A549 (cell line): ENCODE measurements around the gene C5orf63. TPM values are rescaled to one million over a fixed set of nuclear protein-coding genes. Genes with fewer than 3 reads are reported as not detected.

Experiments
- ATAC-seq, 2 experiments: fragments of 200-7000 bp in 1 of 2; fragments of >200 bp in 1 of 2; cut with Nextera tagmentation in 1 of 2; cut with Tn5 transposase in 1 of 2; 3 replicates each; pipeline versions ENCODE4 v1.8.0 to v1.9.1; 2018 to 2020; ENCODE audit warnings: mild to moderate bottlenecking in 1 of 2, moderate library complexity in 1 of 2
- CTCF ChIA-PET: fragments of 300-600 bp; sonication (Branson Sonifier 250); formaldehyde crosslinking; extraction: SDS; loops from one replicate; lab custom pipeline; 2021; ENCODE audit warnings: antibody characterized with exemption, inconsistent platforms; lab: Yijun Ruan, JAX
- POLR2A ChIA-PET: fragments of 350-600 bp; formaldehyde crosslinking; extraction: SDS; loops from one replicate; lab custom pipeline; 2021; ENCODE audit warnings: antibody characterized with exemption, inconsistent platforms; lab: Yijun Ruan, JAX
- DNase-seq, 2 experiments: peaks; one replicate each; pipeline versions ENCODE4 v3.0.0 to v3.0.0-alpha.2; 2011 to 2016; ENCODE audit warnings: low read depth in 1 of 2, low spot score in 1 of 2
- FAIRE-seq: peaks from 2 replicates; lab custom pipeline; 2011; peaks lifted over from hg19 to GRCh38; lab: Jason Lieb, UNC
- H3K27ac ChIP-seq, 2 experiments: fragments of >200 bp; sonication (Bioruptor Twin); formaldehyde crosslinking; 3 replicates each; pipeline ENCODE4 v1.5.1; 2016 to 2017
- H3K4me1 ChIP-seq: fragments of >200 bp; sonication (Bioruptor Twin); formaldehyde crosslinking; 3 replicates; pipeline ENCODE4 v1.6.1; 2016
- H3K4me2 ChIP-seq: fragments of >200 bp; sonication (Bioruptor Twin); formaldehyde crosslinking; 3 replicates; pipeline ENCODE4 v1.6.1; 2016
- H3K4me3 ChIP-seq: fragments of >200 bp; sonication (Bioruptor Twin); formaldehyde crosslinking; 3 replicates; pipeline ENCODE4 v1.5.1; 2016
- H3K9me3 ChIP-seq: fragments of >200 bp; sonication (Bioruptor Twin); formaldehyde crosslinking; 3 replicates; pipeline ENCODE4 v1.6.1; 2016
- BHLHE40 ChIP-seq: IDR thresholded peaks from 2 replicates; pipeline ENCODE4 v1.6.1; 2012; ENCODE audit warnings: low read depth, low read length, inconsistent platforms
- EHF ChIP-seq: fragments of 250-450 bp; sonication (Bioruptor Pico); IDR thresholded peaks from 2 replicates; pipeline ENCODE4 v1.5.0; 2020; ENCODE audit warnings: mild to moderate bottlenecking
- EHMT2 ChIP-seq: fragments of 200-600 bp; sonication (generic); IDR thresholded peaks from 2 replicates; pipeline ENCODE4 v1.6.1; 2016; ENCODE audit warnings: antibody characterized with exemption, low read depth, mild to moderate bottlenecking, moderate library complexity
- FOSB ChIP-seq: fragments of 250-450 bp; sonication (Bioruptor Pico); IDR thresholded peaks from 2 replicates; pipeline ENCODE4 v1.5.0; 2020; ENCODE audit warnings: mild to moderate bottlenecking, moderate library complexity
- GATA3 ChIP-seq: IDR thresholded peaks from 2 replicates; pipeline ENCODE4 v1.6.1; 2012; ENCODE audit warnings: borderline replicate concordance
- HOXA7 ChIP-seq: fragments of 250-450 bp; sonication (Bioruptor Pico); IDR thresholded peaks from 2 replicates; pipeline ENCODE4 v1.5.0; 2020; ENCODE audit warnings: mild to moderate bottlenecking, moderate library complexity
- MAFK ChIP-seq: fragments of 450-650 bp; IDR thresholded peaks from 2 replicates; pipeline ENCODE4 v1.6.1; 2014; ENCODE audit not compliant: partially characterized antibody
- MAZ ChIP-seq: fragments of 150-350 bp; IDR thresholded peaks from 2 replicates; pipeline ENCODE4 v1.6.1; 2014; ENCODE audit warnings: antibody characterized with exemption, low read depth, low read length, borderline replicate concordance
- MYC ChIP-seq: IDR thresholded peaks from 2 replicates; pipeline ENCODE4 v1.6.1; 2012; ENCODE audit warnings: mild to moderate bottlenecking, inconsistent platforms, low read length, improper control_type of control experiment, borderline replicate concordance
- NFE2L2 ChIP-seq: fragments of 150-350 bp; conservative IDR thresholded peaks from 2 replicates; pipeline ENCODE4 v1.6.1; 2014; ENCODE audit warnings: low read length
- NPAS2 ChIP-seq: fragments of 250-450 bp; sonication (Bioruptor Pico); IDR thresholded peaks from 2 replicates; pipeline ENCODE4 v1.8.0; 2022; ENCODE audit warnings: mild to moderate bottlenecking, moderate library complexity, borderline replicate concordance
- PHF8 ChIP-seq: fragments of 200-600 bp; sonication (generic); IDR thresholded peaks from 2 replicates; pipeline ENCODE4 v1.6.1; 2016; ENCODE audit warnings: low read depth, mild to moderate bottlenecking, antibody characterized with exemption, moderate library complexity, borderline replicate concordance
- POLR2A ChIP-seq: IDR thresholded peaks from 2 replicates; pipeline ENCODE4 v1.6.1; 2012; ENCODE audit warnings: mild to moderate bottlenecking, low read length
- RAD21 ChIP-seq, 2 experiments: fragments of >200 bp in 1 of 2; sonication (Bioruptor Twin) in 1 of 2; formaldehyde crosslinking in 1 of 2; IDR thresholded peaks in 1 of 2; conservative IDR thresholded peaks in 1 of 2; 2 replicates in 1 of 2; 3 replicates in 1 of 2; pipeline ENCODE4 v1.6.1; 2012 to 2018; ENCODE audit warnings: inconsistent platforms in 1 of 2
- RARB ChIP-seq: fragments of 250-450 bp; sonication (Bioruptor Pico); IDR thresholded peaks from 2 replicates; pipeline ENCODE4 v1.8.0; 2021; ENCODE audit warnings: mild to moderate bottlenecking, moderate library complexity
- RFX5 ChIP-seq: fragments of 450-650 bp; IDR thresholded peaks from 2 replicates; pipeline ENCODE4 v1.7.1; 2014; ENCODE audit warnings: antibody characterized with exemption, mild to moderate bottlenecking, moderate library complexity
- RNF2 ChIP-seq: fragments of 200-600 bp; sonication (generic); IDR thresholded peaks from 2 replicates; pipeline ENCODE4 v1.6.1; 2016; ENCODE audit warnings: low read depth, mild to moderate bottlenecking, antibody characterized with exemption, moderate library complexity, borderline replicate concordance
- SREBF2 ChIP-seq: fragments of 450-650 bp; IDR thresholded peaks from 2 replicates; pipeline ENCODE4 v1.6.1; 2014; ENCODE audit warnings: mild to moderate bottlenecking, moderate library complexity
- ZFP36 ChIP-seq: fragments of 450-650 bp; IDR thresholded peaks from 2 replicates; pipeline ENCODE4 v1.6.1; 2014; ENCODE audit warnings: borderline replicate concordance; ENCODE audit not compliant: partially characterized antibody
- WGBS: methylation state at CpG from one replicate; pipeline ENCODE4 v1.1.6; 2017; ENCODE audit errors: missing lambda C conversion rate; 5-methylcytosine and 5-hydroxymethylcytosine counted together
- polyA plus RNA-seq, 4 experiments: library from polyadenylated mRNA; depleted of rRNA in 3 of 4; stranded (reverse); fragments of >200 nt; fragmentation: RNase III in 1 of 4; extraction: RNeasy Plus Mini Kit Qiagen cat#74134 plus additional on column Dnase treatment in 1 of 4; gene quantifications; 2 replicates in 3 of 4; 3 replicates in 1 of 4; pipeline ENCODE4 v1.2.3, GENCODE V29; 2011 to 2017
- TF ChIP-seq, protein P1 (sequence below): fragments of >200 bp; sonication (Bioruptor Twin); formaldehyde crosslinking; IDR thresholded peaks from 3 replicates; pipeline ENCODE4 v1.6.1; 2016
- TF ChIP-seq, protein P2 (sequence below): fragments of 450-650 bp; IDR thresholded peaks from 2 replicates; pipeline ENCODE4 v1.6.1; 2014; ENCODE audit warnings: antibody characterized with exemption
- TF ChIP-seq, protein P3 (sequence below): fragments of 250-450 bp; sonication (Bioruptor Pico); IDR thresholded peaks from 2 replicates; pipeline ENCODE4 v1.5.0; 2021; ENCODE audit warnings: mild to moderate bottlenecking, moderate library complexity, borderline replicate concordance

Gene C5orf63
- polyA plus RNA-seq, 2 of the 4 experiments (the other 2 are of a cell fraction) = 4.1 to 10.9 TPM

DNA sequence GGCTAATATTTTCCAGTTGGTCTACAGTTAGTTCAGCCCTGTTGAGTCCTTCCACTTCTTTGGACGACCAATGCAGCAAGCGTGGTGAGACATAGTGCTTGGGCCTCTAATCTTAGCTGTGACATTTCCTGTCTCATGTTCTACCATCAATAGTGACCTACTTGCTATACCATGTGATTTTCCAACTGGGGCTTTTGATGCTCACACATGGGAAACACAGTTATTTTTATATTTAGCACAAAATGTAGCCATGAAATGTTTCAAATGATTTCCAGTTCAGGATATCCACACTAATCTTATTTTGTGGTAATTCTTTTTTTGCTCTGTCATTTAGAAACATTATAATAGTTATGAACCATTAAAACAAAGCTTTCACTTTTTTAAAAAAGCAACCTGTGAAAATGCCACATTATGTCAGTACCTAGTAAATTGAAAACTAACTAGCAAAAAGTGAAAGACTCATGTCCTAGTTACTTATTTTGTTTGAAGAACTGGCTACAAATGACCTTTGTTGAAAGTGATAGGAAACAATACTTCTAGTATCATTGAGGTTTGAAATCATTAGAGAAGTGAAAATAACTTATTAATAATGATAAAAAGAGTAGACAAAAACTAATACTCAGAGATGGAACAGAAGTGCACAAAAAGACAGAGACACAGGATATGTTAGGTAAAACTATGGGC, 61.2 kb downstream of the C5orf63 start:
- H3K4me1 ChIP-seq = no peaks in the 10 kb centered on the region
- 55% methylated on average over 2 of the region's 2 CpGs for WGBS
- H3K4me2 ChIP-seq = no peak overlapping the region
- no peaks in the 10 kb centered on the region for H3K9me3 ChIP-seq
- H3K27ac ChIP-seq = no peak overlapping the region
- FAIRE-seq = no peak
- ATAC-seq = no peak
- CTCF ChIA-PET = interaction anchor here (1.2 to 1.4 kb wide), 2 partner anchors 18 to 75 kb away, joined by 3 read pairs; no protein-coding TSS in a partner anchor
- no peak for TF ChIP-seq EHF
- no peak for TF ChIP-seq POLR2A
- no peak for TF ChIP-seq RARB (CRISPR knock-in tag)
- no peak for TF ChIP-seq FOSB (CRISPR knock-in tag)
- TF ChIP-seq BHLHE40 = no peak
- TF ChIP-seq, protein P1, sequence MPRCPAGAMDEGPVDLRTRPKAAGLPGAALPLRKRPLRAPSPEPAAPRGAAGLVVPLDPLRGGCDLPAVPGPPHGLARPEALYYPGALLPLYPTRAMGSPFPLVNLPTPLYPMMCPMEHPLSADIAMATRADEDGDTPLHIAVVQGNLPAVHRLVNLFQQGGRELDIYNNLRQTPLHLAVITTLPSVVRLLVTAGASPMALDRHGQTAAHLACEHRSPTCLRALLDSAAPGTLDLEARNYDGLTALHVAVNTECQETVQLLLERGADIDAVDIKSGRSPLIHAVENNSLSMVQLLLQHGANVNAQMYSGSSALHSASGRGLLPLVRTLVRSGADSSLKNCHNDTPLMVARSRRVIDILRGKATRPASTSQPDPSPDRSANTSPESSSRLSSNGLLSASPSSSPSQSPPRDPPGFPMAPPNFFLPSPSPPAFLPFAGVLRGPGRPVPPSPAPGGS = no peak
- TF ChIP-seq, protein P2, sequence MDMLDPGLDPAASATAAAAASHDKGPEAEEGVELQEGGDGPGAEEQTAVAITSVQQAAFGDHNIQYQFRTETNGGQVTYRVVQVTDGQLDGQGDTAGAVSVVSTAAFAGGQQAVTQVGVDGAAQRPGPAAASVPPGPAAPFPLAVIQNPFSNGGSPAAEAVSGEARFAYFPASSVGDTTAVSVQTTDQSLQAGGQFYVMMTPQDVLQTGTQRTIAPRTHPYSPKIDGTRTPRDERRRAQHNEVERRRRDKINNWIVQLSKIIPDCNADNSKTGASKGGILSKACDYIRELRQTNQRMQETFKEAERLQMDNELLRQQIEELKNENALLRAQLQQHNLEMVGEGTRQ = no peak
- no peak for TF ChIP-seq ZFP36
- TF ChIP-seq MAZ = no peak
- no peak for TF ChIP-seq RAD21 (conservative IDR thresholded peaks at IDR 0.05 in 1 of 2, IDR thresholded peaks at IDR 0.05 in 1 of 2)
- TF ChIP-seq HOXA7 (CRISPR knock-in tag) = no peak
- H3K4me3 ChIP-seq = no peak overlapping the region
- POLR2A ChIA-PET = no interaction called here
- no peak for DNase-seq

DNA sequence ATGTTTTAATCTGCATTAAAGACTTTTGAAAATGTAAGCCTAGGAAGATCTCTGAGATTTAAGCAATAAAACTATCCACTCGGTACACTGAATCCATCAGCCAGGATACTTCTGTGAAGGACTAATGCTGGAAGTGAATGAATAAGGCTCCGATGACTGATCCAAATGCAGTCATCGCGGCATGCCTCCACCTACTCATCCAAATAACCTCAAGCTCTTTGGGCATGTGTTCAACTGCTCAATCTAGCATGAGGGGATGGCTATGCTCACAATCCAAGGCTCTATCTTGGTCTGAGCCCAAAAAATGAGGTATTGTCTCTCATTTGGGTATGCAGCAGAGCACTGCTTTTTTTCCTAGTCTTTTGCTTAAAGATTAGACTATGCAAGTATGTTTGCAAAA, 62.1 kb downstream of the C5orf63 start:
- ATAC-seq (no peak), DNase-seq (no peak), FAIRE-seq (no peak)
- H3K27ac ChIP-seq = no peak overlapping the region
- no peak overlapping the region for H3K4me2 ChIP-seq
- H3K4me1 ChIP-seq = no peaks in the 10 kb centered on the region
- no peak overlapping the region for H3K4me3 ChIP-seq
- ChIA-PET CTCF (interaction anchor here (1.2 to 1.4 kb wide), 2 partner anchors 19 to 76 kb away, joined by 3 read pairs; no protein-coding TSS in a partner anchor), POLR2A (no interaction called here)
- WGBS = 85% methylated on average over 4 of the region's 4 CpGs
- no peaks in the 10 kb centered on the region for H3K9me3 ChIP-seq
- no peak for TF ChIP-seq MAFK
- TF ChIP-seq MYC = no peak
- no peak for TF ChIP-seq NFE2L2
- TF ChIP-seq, protein P1 = no peak
- no peak for TF ChIP-seq EHMT2
- no peak for TF ChIP-seq HOXA7 (CRISPR knock-in tag)
- TF ChIP-seq NPAS2 = no peak
- TF ChIP-seq RNF2 = no peak
- TF ChIP-seq, protein P3, sequence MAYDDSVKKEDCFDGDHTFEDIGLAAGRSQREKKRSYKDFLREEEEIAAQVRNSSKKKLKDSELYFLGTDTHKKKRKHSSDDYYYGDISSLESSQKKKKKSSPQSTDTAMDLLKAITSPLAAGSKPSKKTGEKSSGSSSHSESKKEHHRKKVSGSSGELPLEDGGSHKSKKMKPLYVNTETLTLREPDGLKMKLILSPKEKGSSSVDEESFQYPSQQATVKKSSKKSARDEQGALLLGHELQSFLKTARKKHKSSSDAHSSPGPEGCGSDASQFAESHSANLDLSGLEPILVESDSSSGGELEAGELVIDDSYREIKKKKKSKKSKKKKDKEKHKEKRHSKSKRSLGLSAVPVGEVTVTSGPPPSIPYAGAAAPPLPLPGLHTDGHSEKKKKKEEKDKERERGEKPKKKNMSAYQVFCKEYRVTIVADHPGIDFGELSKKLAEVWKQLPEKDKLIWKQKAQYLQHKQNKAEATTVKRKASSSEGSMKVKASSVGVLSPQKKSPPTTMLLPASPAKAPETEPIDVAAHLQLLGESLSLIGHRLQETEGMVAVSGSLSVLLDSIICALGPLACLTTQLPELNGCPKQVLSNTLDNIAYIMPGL (CRISPR knock-in tag) = no peak
- no peak for TF ChIP-seq POLR2A
- no peak for TF ChIP-seq PHF8
- TF ChIP-seq GATA3 = no peak
- no peak for TF ChIP-seq SREBF2
- TF ChIP-seq RFX5 = no peak
